Keratinocyte (primary cell): Measurements from ENCODE around the gene CMC4. TPM values are rescaled to one million over a fixed set of nuclear protein-coding genes. Genes with fewer than 3 reads are reported as not detected.

Source experiments
- DNase-seq: peaks from one replicate; pipeline ENCODE4 v3.0.0-alpha.2; 2011; ENCODE audit warnings: low read depth, missing footprints, low spot score
- FAIRE-seq: peaks from 2 replicates; lab custom pipeline; 2011; peaks lifted over from hg19 to GRCh38; lab: Jason Lieb, UNC
- H2AFZ ChIP-seq: 2 replicates; pipeline ENCODE4 v1.6.0; 2012; ENCODE audit warnings: low read length, control low read depth, inconsistent platforms; ENCODE audit not compliant: control insufficient read depth
- H3K27ac ChIP-seq: 2 replicates; pipeline ENCODE4 v1.5.1; 2011; ENCODE audit warnings: low read length; ENCODE audit not compliant: control insufficient read depth, insufficient read depth
- H3K27me3 ChIP-seq: 3 replicates; pipeline ENCODE4 v1.6.0; 2011; ENCODE audit warnings: low read length; ENCODE audit not compliant: control insufficient read depth, insufficient read depth; ENCODE audit errors: extremely low read depth
- H3K36me3 ChIP-seq, 2 experiments: 2 replicates in 1 of 2; 3 replicates in 1 of 2; pipeline ENCODE4 v1.5.1; 2011; ENCODE audit warnings: low read length in 2 of 2, mild to moderate bottlenecking in 1 of 2; ENCODE audit not compliant: control insufficient read depth in 2 of 2, insufficient read depth in 2 of 2; ENCODE audit errors: extremely low read depth in 1 of 2
- H3K4me1 ChIP-seq: 3 replicates; pipeline ENCODE4 v1.5.1; 2011; ENCODE audit warnings: low read length; ENCODE audit not compliant: control insufficient read depth, insufficient read depth; ENCODE audit errors: extremely low read depth
- H3K4me2 ChIP-seq: 3 replicates; pipeline ENCODE4 v1.6.0; 2011; ENCODE audit warnings: low read depth, low read length; ENCODE audit not compliant: control insufficient read depth, insufficient read depth; ENCODE audit errors: extremely low read depth
- H3K4me3 ChIP-seq, 3 experiments: fragments of 200-600 bp in 1 of 3; sonication (generic) in 1 of 3; 2 replicates in 2 of 3; 3 replicates in 1 of 3; pipeline ENCODE4 v1.5.1; 2011 to 2016; ENCODE audit warnings: low read length in 3 of 3, mild to moderate bottlenecking in 3 of 3, control low read depth in 2 of 3, inconsistent platforms in 1 of 3, low read depth in 1 of 3, mixed read lengths in 1 of 3, mixed run types in 1 of 3, moderate library complexity in 1 of 3; ENCODE audit not compliant: control insufficient read depth in 2 of 3, insufficient read depth in 2 of 3; ENCODE audit errors: extremely low read depth in 1 of 3
- H3K79me2 ChIP-seq: 2 replicates; pipeline ENCODE4 v1.6.0; 2012; ENCODE audit warnings: low read length; ENCODE audit not compliant: control insufficient read depth, insufficient read depth
- H3K9ac ChIP-seq: 3 replicates; pipeline ENCODE4 v1.6.0; 2011; ENCODE audit warnings: low read length; ENCODE audit not compliant: control insufficient read depth, insufficient read depth; ENCODE audit errors: extremely low read depth
- H3K9me1 ChIP-seq: 3 replicates; pipeline ENCODE4 v1.6.0; 2011; ENCODE audit warnings: low read length; ENCODE audit not compliant: control insufficient read depth, insufficient read depth; ENCODE audit errors: extremely low read depth
- H3K9me3 ChIP-seq: 2 replicates; pipeline ENCODE4 v1.5.1; 2012; ENCODE audit warnings: low read depth, low read length; ENCODE audit not compliant: control insufficient read depth
- H4K20me1 ChIP-seq: 3 replicates; pipeline ENCODE4 v1.6.0; 2011; ENCODE audit warnings: low read length; ENCODE audit not compliant: control insufficient read depth, insufficient read depth; ENCODE audit errors: extremely low read depth
- CTCF ChIP-seq, 3 experiments: IDR thresholded peaks in 1 of 3; conservative IDR thresholded peaks in 1 of 3; optimal IDR thresholded peaks in 1 of 3; 2 replicates in 2 of 3; 3 replicates in 1 of 3; pipeline versions ENCODE3 to v1.5.1; 2011; ENCODE audit warnings: low read length in 3 of 3, mild to moderate bottlenecking in 3 of 3, moderate library complexity in 2 of 3, control low read depth in 1 of 3, inconsistent platforms in 1 of 3; ENCODE audit not compliant: insufficient read depth in 2 of 3; ENCODE audit errors: extremely low read depth in 1 of 3
- EZH2 ChIP-seq: IDR thresholded peaks from one replicate; pipeline ENCODE4 v1.6.1; 2012; ENCODE audit warnings: inconsistent platforms, mild to moderate bottlenecking, low read length, moderate library complexity
- dilution Hi-C: fragments of 300-500 bp; cut with MboI; formaldehyde crosslinking; loops from one replicate; pipeline ENCODE4 v1.7.0; 2020; ENCODE audit warnings: low sequenced_read_pairs; ENCODE audit not compliant: extremely low pct_ligation_motif_present
- polyA plus RNA-seq, 5 experiments: library from polyadenylated mRNA; depleted of rRNA in 3 of 5; stranded (reverse) in 3 of 5; stranded (forward) in 1 of 5; unstranded in 1 of 5; fragments of >200 nt; gene quantifications; 1 replicate in 1 of 5; 2 replicates in 3 of 5; 3 replicates in 1 of 5; pipeline versions ENCODE4 v1.2.1 to v1.2.3, GENCODE V29; 2011 to 2012; ENCODE audit warnings: missing spikeins in 2 of 5, low read depth in 1 of 5, low replicate concordance in 1 of 5

Gene CMC4
- polyA plus RNA-seq, 1 donor (not counting 4 experiments of a cell fraction or from before 2014, with no cell fraction given), result 10.1 TPM

GRCh38 chrX:155113097-155113496, 42.2 kb upstream of the CMC4 start:
- Histone ChIP-seq H3K27me3 (no peaks in the 10 kb centered on the region), H3K4me1 (peaks cover 4% of the 10 kb centered on the region), H2AFZ (no peak overlapping the region), H4K20me1 (no peaks in the 10 kb centered on the region), H3K9ac (no peak overlapping the region), H3K4me3 (no peak overlapping the region), H3K27ac (peak overlapping the region; percentile 69), H3K9me3 (no peaks in the 10 kb centered on the region), H3K79me2 (no peaks in the 10 kb centered on the region), H3K9me1 (no peaks in the 10 kb centered on the region), H3K36me3 (no peaks in the 10 kb centered on the region), H3K4me2 (no peak overlapping the region)
- dilution Hi-C loops, result no loop called here
- FAIRE-seq (no peak), DNase-seq (no peak)
- TF ChIP-seq CTCF (optimal IDR thresholded peaks at IDR 0.05 in 1 of 3, IDR thresholded peaks at IDR 0.05 in 1 of 3, conservative IDR thresholded peaks at IDR 0.05 in 1 of 3; ENCODE audit: extremely low read depth in 1 of 3, insufficient read depth in 2 of 3, low read length in 3 of 3) (no peak), EZH2 (no peak)

DNA sequence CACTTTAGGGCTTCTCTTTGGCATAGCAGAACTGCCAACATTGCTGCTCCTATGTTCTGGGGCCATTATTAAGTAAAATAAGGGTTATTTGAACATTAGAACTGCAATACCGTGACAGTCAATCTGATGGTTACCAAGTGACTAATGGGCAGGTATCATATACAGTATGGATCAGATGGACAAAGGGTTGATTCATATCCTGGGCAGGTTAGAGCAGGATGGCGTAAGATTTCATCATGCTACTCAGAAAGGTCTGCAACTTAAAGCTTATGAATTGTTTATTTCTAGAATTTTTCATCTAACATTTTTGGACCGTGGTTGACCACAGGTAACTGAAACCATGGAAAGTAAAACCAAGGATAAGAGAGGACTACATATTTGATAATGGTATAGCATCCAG, 41.2 kb upstream of the CMC4 start:
- peaks cover 4% of the 10 kb centered on the region for H3K4me1 ChIP-seq
- no peaks in the 10 kb centered on the region for H3K9me3 ChIP-seq
- H3K27ac ChIP-seq, result peak overlapping the region; percentile 69
- dilution Hi-C loops, result no loop called here
- no peaks in the 10 kb centered on the region for H3K36me3 ChIP-seq
- no peak overlapping the region for H3K9ac ChIP-seq
- H3K4me2 ChIP-seq, result no peak overlapping the region
- H2AFZ ChIP-seq, result no peak overlapping the region
- DNase-seq (no peak), FAIRE-seq (peak; percentile 67)
- TF ChIP-seq EZH2 (no peak), CTCF (optimal IDR thresholded peaks at IDR 0.05 in 1 of 3, IDR thresholded peaks at IDR 0.05 in 1 of 3, conservative IDR thresholded peaks at IDR 0.05 in 1 of 3; ENCODE audit: extremely low read depth in 1 of 3, insufficient read depth in 2 of 3, low read length in 3 of 3) (no peak)
- no peaks in the 10 kb centered on the region for H3K27me3 ChIP-seq
- no peaks in the 10 kb centered on the region for H3K9me1 ChIP-seq
- H4K20me1 ChIP-seq, result no peaks in the 10 kb centered on the region
- no peaks in the 10 kb centered on the region for H3K79me2 ChIP-seq
- no peak overlapping the region for H3K4me3 ChIP-seq
